NB4 (cell line): Measurements from ENCODE around the gene GAST.
"Not testable (repeated sequence)": the region's sequence is repeated elsewhere in the genome, so short reads cannot be mapped to it uniquely, and the experiment has no call there.

ENCODE experiments used
- DNase-seq: peaks from one replicate; pipeline ENCODE4 v3.0.0; 2010; ENCODE audit warnings: low read depth
- H3K4me3 ChIP-seq: one replicate; pipeline ENCODE4 v1.5.1; 2011; ENCODE audit warnings: mild to moderate bottlenecking, low read depth, low read length, moderate library complexity
- MYC ChIP-seq: IDR thresholded peaks from 2 replicates; pipeline ENCODE4 v1.6.1; 2011; ENCODE audit warnings: low read depth, low read length
- POLR2A ChIP-seq: IDR thresholded peaks from 2 replicates; pipeline ENCODE4 v1.6.1; 2011; ENCODE audit warnings: mild to moderate bottlenecking; ENCODE audit not compliant: insufficient read length; ENCODE audit errors: extremely low read depth
- TF ChIP-seq, protein P1 (sequence below): IDR thresholded peaks from one replicate; pipeline ENCODE4 v1.5.1; 2012; ENCODE audit warnings: low read depth, low read length
- TF ChIP-seq, protein P2 (sequence below): IDR thresholded peaks from 2 replicates; pipeline ENCODE4 v1.6.1; 2011; ENCODE audit warnings: low read depth, low read length

GAST gene

GRCh38 chr17:41683441-41684007 is 28.6 kb upstream of the GAST start:
- TF ChIP-seq POLR2A (no peak), MYC (no peak)
- TF ChIP-seq, protein P1, sequence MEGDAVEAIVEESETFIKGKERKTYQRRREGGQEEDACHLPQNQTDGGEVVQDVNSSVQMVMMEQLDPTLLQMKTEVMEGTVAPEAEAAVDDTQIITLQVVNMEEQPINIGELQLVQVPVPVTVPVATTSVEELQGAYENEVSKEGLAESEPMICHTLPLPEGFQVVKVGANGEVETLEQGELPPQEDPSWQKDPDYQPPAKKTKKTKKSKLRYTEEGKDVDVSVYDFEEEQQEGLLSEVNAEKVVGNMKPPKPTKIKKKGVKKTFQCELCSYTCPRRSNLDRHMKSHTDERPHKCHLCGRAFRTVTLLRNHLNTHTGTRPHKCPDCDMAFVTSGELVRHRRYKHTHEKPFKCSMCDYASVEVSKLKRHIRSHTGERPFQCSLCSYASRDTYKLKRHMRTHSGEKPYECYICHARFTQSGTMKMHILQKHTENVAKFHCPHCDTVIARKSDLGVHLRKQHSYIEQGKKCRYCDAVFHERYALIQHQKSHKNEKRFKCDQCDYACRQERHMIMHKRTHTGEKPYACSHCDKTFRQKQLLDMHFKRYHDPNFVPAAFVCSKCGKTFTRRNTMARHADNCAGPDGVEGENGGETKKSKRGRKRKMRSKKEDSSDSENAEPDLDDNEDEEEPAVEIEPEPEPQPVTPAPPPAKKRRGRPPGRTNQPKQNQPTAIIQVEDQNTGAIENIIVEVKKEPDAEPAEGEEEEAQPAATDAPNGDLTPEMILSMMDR = no peak
- TF ChIP-seq, protein P2, sequence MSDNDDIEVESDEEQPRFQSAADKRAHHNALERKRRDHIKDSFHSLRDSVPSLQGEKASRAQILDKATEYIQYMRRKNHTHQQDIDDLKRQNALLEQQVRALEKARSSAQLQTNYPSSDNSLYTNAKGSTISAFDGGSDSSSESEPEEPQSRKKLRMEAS = no peak
- DNase-seq = no peak
- no peak overlapping the region for H3K4me3 ChIP-seq

- DNase-seq = no peak
- H3K4me3 ChIP-seq = no peak overlapping the region
- no peak for TF ChIP-seq MYC
- TF ChIP-seq, protein P2 = no peak
- TF ChIP-seq, protein P1 = no peak
- TF ChIP-seq POLR2A = no peak
Observed at GRCh38 chr17:41684035-41684434, 28.1 kb upstream of the GAST start.

GRCh38 chr17:41685753-41686152 is 26.4 kb upstream of the GAST start:
- not testable (repeated sequence) for DNase-seq, H3K4me3 ChIP-seq

DNA sequence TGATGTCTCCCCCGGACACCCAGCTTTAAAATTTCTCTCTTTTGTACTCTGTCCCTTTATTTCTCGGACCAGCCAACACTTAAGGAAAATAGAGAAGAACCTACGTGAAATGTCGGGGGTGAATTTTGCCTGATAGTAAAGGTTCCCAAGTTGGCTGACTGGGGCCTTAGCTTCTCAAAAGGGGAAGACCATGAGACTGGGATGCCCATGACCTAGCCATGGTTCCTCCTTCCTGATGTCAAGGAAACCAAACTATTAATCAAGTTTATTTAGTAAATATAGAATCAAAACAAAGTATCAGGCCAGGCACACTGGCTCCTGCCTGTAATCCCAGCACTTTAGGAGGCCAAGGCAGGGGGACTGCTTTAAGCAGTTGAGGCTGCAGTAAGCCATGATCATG is 25.9 kb upstream of the GAST start:
- DNase-seq = no peak
- no peak overlapping the region for H3K4me3 ChIP-seq
- TF ChIP-seq, protein P2 = no peak
- TF ChIP-seq, protein P1 = no peak
- TF ChIP-seq MYC (no peak), POLR2A (no peak)

- peak overlapping the region; percentile 81 for H3K4me3 ChIP-seq
- peak; percentile 75 for DNase-seq
- TF ChIP-seq, protein P1 = peak; percentile 49
- TF ChIP-seq, protein P2 = no peak
Observed at GRCh38 chr17:41687828-41688640, 24.1 kb upstream of the GAST start.

DNA sequence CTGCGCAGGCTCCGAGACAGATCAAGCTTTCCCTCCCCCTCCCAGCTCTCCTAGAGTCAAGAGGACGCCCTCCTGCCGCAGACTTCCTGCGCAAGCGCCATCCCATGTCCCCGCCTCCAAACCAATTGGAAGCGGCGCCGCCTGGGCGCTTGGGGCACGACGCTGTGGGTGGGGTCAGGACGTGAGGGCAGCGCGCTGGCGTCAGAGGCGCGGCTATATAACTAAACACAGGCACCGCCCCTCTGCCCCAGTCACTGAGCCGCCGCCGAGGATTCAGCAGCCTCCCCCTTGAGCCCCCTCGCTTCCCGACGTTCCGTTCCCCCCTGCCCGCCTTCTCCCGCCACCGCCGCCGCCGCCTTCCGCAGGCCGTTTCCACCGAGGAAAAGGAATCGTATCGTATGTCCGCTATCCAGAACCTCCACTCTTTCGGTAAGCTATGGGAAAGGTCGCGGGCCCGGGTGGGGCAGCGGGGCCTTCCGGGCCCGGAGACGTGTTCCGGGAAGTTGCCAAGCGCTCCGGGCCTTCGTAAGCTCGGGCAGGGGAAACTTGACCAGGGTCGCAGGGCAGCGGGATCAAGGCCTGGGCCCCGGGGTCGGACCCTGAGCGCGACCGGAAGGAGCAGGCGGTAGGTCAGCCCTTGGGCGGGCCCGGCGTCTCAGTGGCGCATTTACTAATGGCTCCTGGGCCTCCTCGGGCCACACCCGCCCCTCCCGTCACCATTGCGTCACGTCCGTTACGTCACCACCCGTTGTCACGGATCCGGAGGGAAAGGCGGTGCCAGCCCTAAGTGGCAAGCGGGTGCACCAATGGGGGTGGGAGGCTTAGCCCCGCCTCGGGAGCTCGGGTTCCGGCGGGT is 23.3 kb upstream of the GAST start, which contains the start of gene EIF1:
TSS of gene EIF1 (plus strand) at position 245 of the 856 bp plus-strand sequence. CDS start at position 399, 154 bp downstream.
- DNase-seq = peak; percentile 99
- TF ChIP-seq POLR2A (peak; percentile 97), MYC (peak; percentile 85; the same call in 1 of the 2 replicates)
- TF ChIP-seq, protein P2 = peak; percentile 68
- TF ChIP-seq, protein P1 = no peak
- H3K4me3 ChIP-seq = peak within 1 kb of the TSS; percentile 96
